Progenitor cell of endocrine pancreas (in vitro differentiated cells): ENCODE data around the gene CCDC185. TPM values are rescaled to one million over a fixed set of nuclear protein-coding genes. Genes with fewer than 3 reads are reported as not detected.

ENCODE experiments used
- DNase-seq: peaks from one replicate; pipeline ENCODE4 v3.0.0; 2021; ENCODE audit warnings: low spot score; ENCODE audit not compliant: unreplicated experiment
- H3K27ac Mint-ChIP-seq: 2 replicates; pipeline ENCODE4 v1.8.0; 2021; ENCODE audit warnings: mild to moderate bottlenecking, moderate library complexity, mixed read lengths
- H3K27me3 Mint-ChIP-seq: 2 replicates; pipeline ENCODE4 v1.8.0; 2021; ENCODE audit warnings: mixed read lengths
- H3K36me3 Mint-ChIP-seq: 2 replicates; pipeline ENCODE4 v1.8.0; 2022; ENCODE audit warnings: mixed read lengths; ENCODE audit not compliant: insufficient read depth
- H3K4me1 Mint-ChIP-seq: 2 replicates; pipeline ENCODE4 v1.8.0; 2021; ENCODE audit warnings: low read depth, mixed read lengths
- H3K4me3 Mint-ChIP-seq: 2 replicates; pipeline ENCODE4 v1.8.0; 2021; ENCODE audit warnings: low read depth, mild to moderate bottlenecking, moderate library complexity, mixed read lengths
- H3K9me3 Mint-ChIP-seq: 2 replicates; pipeline ENCODE4 v1.8.0; 2021; ENCODE audit warnings: low read depth, mixed read lengths
- total RNA-seq: library from RNA; stranded (reverse); gene quantifications from 2 replicates; pipeline ENCODE4 v1.2.1, GENCODE V29; 2021
- TF ChIP-seq, protein P1 (sequence below): fragments of 200-600 bp; sonication (generic); IDR thresholded peaks from one replicate; pipeline ENCODE4 v1.5.0; 2021; ENCODE audit warnings: antibody characterized with exemption, mild to moderate bottlenecking; ENCODE audit not compliant: unreplicated experiment

CCDC185 gene
- total RNA-seq, 1 donor from 2014 or later = not detected

DNA sequence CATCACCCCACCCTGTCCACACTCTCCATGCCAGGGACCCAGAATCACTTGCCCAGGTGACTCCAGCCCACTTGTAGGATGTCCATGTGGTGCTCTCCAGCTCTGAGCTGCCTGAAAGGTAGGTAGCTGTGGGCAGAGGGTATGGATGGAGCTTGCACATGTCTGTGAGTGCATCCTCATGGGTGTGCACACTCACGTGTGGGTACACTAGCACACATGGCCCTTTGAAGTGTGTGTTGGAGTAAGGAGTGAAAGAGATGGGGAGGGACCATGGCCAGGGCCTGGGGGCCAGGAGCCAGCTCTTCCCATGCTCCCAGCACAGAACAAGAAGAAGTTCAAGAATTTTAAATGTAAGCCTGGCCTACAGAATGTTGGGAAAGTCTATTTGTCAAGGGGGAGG lies 50.2 kb downstream of the CCDC185 start:
- H3K36me3 Mint-ChIP-seq = peaks cover 1% of the 10 kb centered on the region
- no peak overlapping the region for H3K4me3 Mint-ChIP-seq
- H3K27me3 Mint-ChIP-seq = peaks cover 12% of the 10 kb centered on the region
- H3K9me3 Mint-ChIP-seq = peaks cover 9% of the 10 kb centered on the region
- H3K4me1 Mint-ChIP-seq = no peaks in the 10 kb centered on the region
- DNase-seq = no peak
- TF ChIP-seq, protein P1, sequence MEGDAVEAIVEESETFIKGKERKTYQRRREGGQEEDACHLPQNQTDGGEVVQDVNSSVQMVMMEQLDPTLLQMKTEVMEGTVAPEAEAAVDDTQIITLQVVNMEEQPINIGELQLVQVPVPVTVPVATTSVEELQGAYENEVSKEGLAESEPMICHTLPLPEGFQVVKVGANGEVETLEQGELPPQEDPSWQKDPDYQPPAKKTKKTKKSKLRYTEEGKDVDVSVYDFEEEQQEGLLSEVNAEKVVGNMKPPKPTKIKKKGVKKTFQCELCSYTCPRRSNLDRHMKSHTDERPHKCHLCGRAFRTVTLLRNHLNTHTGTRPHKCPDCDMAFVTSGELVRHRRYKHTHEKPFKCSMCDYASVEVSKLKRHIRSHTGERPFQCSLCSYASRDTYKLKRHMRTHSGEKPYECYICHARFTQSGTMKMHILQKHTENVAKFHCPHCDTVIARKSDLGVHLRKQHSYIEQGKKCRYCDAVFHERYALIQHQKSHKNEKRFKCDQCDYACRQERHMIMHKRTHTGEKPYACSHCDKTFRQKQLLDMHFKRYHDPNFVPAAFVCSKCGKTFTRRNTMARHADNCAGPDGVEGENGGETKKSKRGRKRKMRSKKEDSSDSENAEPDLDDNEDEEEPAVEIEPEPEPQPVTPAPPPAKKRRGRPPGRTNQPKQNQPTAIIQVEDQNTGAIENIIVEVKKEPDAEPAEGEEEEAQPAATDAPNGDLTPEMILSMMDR = no peak
- no peak overlapping the region for H3K27ac Mint-ChIP-seq

DNA sequence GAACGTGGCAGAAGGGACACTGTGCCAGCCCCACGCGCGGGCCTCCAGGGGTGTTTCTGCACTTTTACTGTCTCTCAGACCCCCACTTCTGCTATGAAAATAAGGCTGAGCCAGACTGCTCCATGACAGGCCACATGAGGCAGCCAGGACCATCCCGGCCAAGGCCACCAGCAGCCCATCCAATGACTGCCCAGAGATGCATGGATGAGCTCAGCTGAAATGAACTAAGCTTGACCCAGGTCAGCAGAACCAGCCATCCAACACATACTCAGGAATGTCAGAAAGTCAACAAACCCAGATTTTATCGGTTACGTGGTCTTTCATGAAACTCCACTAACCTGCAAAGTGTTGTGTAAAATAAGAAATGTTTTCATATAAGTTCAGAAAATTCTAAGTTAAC lies 51.2 kb downstream of the CCDC185 start:
- Mint-ChIP-seq H3K27me3 (peaks cover 12% of the 10 kb centered on the region), H3K27ac (no peak overlapping the region), H3K36me3 (peaks cover 1% of the 10 kb centered on the region), H3K4me1 (no peaks in the 10 kb centered on the region), H3K9me3 (peaks cover 9% of the 10 kb centered on the region), H3K4me3 (no peak overlapping the region)
- TF ChIP-seq, protein P1 = no peak
- DNase-seq = no peak

Other genes with a start within 250 kb of the CCDC185 start
- gene SUSD4, start 29.2 kb upstream of the CCDC185 start, total RNA-seq = 4.7 and 6.0 TPM in 2 replicates